ENCODE measurements around the gene CEACAM18. TPM values are rescaled to one million over a fixed set of nuclear protein-coding genes. Genes with fewer than 3 reads are reported as not detected.

CEACAM18 gene
- total RNA-seq, 2 experiments from 2014 or later: not detected

DNA sequence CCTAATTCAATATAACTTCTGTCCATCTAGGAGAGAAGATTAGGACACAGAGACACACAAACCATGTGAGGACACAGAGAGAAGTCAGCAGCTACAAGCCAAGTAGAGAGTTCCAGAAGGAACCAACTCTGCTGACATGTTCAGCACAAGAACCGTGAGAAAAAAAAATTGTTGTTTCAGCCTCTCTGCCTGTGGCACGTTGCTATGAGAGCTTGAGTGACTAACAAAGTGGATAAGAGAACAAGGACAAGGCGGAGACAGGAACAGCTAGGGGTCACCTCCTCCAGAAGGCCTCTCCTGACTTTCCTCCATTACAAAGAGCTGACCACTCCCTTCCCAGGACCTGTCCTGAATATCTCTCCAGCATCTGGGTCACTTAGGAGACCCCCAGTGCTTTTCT lies 28.9 kb downstream of the CEACAM18 start:
- TF ChIP-seq, protein P1, sequence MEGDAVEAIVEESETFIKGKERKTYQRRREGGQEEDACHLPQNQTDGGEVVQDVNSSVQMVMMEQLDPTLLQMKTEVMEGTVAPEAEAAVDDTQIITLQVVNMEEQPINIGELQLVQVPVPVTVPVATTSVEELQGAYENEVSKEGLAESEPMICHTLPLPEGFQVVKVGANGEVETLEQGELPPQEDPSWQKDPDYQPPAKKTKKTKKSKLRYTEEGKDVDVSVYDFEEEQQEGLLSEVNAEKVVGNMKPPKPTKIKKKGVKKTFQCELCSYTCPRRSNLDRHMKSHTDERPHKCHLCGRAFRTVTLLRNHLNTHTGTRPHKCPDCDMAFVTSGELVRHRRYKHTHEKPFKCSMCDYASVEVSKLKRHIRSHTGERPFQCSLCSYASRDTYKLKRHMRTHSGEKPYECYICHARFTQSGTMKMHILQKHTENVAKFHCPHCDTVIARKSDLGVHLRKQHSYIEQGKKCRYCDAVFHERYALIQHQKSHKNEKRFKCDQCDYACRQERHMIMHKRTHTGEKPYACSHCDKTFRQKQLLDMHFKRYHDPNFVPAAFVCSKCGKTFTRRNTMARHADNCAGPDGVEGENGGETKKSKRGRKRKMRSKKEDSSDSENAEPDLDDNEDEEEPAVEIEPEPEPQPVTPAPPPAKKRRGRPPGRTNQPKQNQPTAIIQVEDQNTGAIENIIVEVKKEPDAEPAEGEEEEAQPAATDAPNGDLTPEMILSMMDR (IDR thresholded peaks at IDR 0.05): no peak
- peak in 1 of 14 experiments; percentile 22 for DNase-seq

GRCh38 chr19:51507640-51508058 lies 29.3 kb downstream of the CEACAM18 start:
- CTCF ChIA-PET: no interaction called here
- no peak for DNase-seq
- peaks cover 29% of the 10 kb centered on the region for H3K27me3 Mint-ChIP-seq
- Histone ChIP-seq H3K36me3 (ENCODE audit: insufficient read depth, low read length) (no peaks in the 10 kb centered on the region), H3K27me3 (ENCODE audit: control insufficient read depth in 1 of 2, insufficient read depth in 2 of 2, low read length in 2 of 2) (peaks cover 0 to 4% of the 10 kb centered on the region in 2 experiments), H3K4me3 (ENCODE audit: low read length) (no peak overlapping the region), H3K27ac (ENCODE audit: low read depth in 1 of 2, low read length in 2 of 2) (no peak overlapping the region), H3K4me1 (ENCODE audit: insufficient read depth, low read length) (no peaks in the 10 kb centered on the region), H3K9me3 (ENCODE audit: control insufficient read depth in 1 of 2, insufficient read depth in 1 of 2, low read length in 2 of 2) (peaks cover 0 to 12% of the 10 kb centered on the region in 2 experiments)
- H3K4me1 Mint-ChIP-seq (ENCODE audit: low read depth): no peaks in the 10 kb centered on the region
- no peaks in the 10 kb centered on the region for H3K9me3 Mint-ChIP-seq
- ATAC-seq (ENCODE audit: poor library complexity): no peak
- H3K4me3 Mint-ChIP-seq: no peak overlapping the region
- H3K36me3 Mint-ChIP-seq (ENCODE audit: low read depth): no peaks in the 10 kb centered on the region
- POLR2A ChIA-PET: no interaction called here
- intact Hi-C loops (cut with DNase I, micrococcal nuclease): no loop called here
- TF ChIP-seq, protein P1 (IDR thresholded peaks at IDR 0.05): no peak
- no peak overlapping the region for H3K27ac Mint-ChIP-seq

More for the DNA sequence above, 28.9 kb downstream of the CEACAM18 start:
- no peak overlapping the region for H3K4me3 Mint-ChIP-seq
- no peak overlapping the region for H3K27ac Mint-ChIP-seq
- no peak for ATAC-seq (ENCODE audit: poor library complexity)
- H3K4me1 Mint-ChIP-seq (ENCODE audit: low read depth): no peaks in the 10 kb centered on the region
- CTCF ChIA-PET: interaction anchor here (0.7 kb wide), 1 partner anchor 8 kb away, joined by 3 read pairs; no protein-coding TSS in a partner anchor
- H3K4me1 ChIP-seq (ENCODE audit: insufficient read depth, low read length): peaks cover 2% of the 10 kb centered on the region
- intact Hi-C loops (cut with DNase I, micrococcal nuclease): no loop called here
- POLR2A ChIA-PET: no interaction called here
- no peak overlapping the region for H3K4me3 ChIP-seq (ENCODE audit: low read length)
- no peaks in the 10 kb centered on the region for H3K36me3 ChIP-seq (ENCODE audit: insufficient read depth, low read length)
- no peaks in the 10 kb centered on the region for H3K36me3 Mint-ChIP-seq (ENCODE audit: low read depth)
- H3K9me3 Mint-ChIP-seq: no peaks in the 10 kb centered on the region
- peaks cover 0 to 4% of the 10 kb centered on the region in 2 experiments for H3K27me3 ChIP-seq (ENCODE audit: control insufficient read depth in 1 of 2, insufficient read depth in 2 of 2, low read length in 2 of 2)
- no peak overlapping the region for H3K27ac ChIP-seq (ENCODE audit: low read depth in 1 of 2, low read length in 2 of 2)
- peaks cover 25% of the 10 kb centered on the region for H3K27me3 Mint-ChIP-seq
- peaks cover 0 to 12% of the 10 kb centered on the region in 2 experiments for H3K9me3 ChIP-seq (ENCODE audit: control insufficient read depth in 1 of 2, insufficient read depth in 1 of 2, low read length in 2 of 2)

- DNase-seq (no peak), ATAC-seq (ENCODE audit: poor library complexity) (no peak)
- peaks cover 0 to 12% of the 10 kb centered on the region in 2 experiments for H3K9me3 ChIP-seq (ENCODE audit: control insufficient read depth in 1 of 2, insufficient read depth in 1 of 2, low read length in 2 of 2)
- Mint-ChIP-seq H3K27me3 (peaks cover 33% of the 10 kb centered on the region), H3K4me1 (ENCODE audit: low read depth) (no peaks in the 10 kb centered on the region), H3K36me3 (ENCODE audit: low read depth) (no peaks in the 10 kb centered on the region), H3K9me3 (no peaks in the 10 kb centered on the region), H3K27ac (no peak overlapping the region), H3K4me3 (no peak overlapping the region)
- intact Hi-C loops (cut with DNase I, micrococcal nuclease): no loop called here
- no peaks in the 10 kb centered on the region for H3K36me3 ChIP-seq (ENCODE audit: insufficient read depth, low read length)
- TF ChIP-seq, protein P1 (IDR thresholded peaks at IDR 0.05): no peak
- H3K27me3 ChIP-seq (ENCODE audit: control insufficient read depth in 1 of 2, insufficient read depth in 2 of 2, low read length in 2 of 2): peaks cover 0 to 7% of the 10 kb centered on the region in 2 experiments
- ChIA-PET POLR2A (no interaction called here), CTCF (no interaction called here)
- H3K4me3 ChIP-seq (ENCODE audit: low read length): no peak overlapping the region
- no peak overlapping the region for H3K27ac ChIP-seq (ENCODE audit: low read depth in 1 of 2, low read length in 2 of 2)
- H3K4me1 ChIP-seq (ENCODE audit: insufficient read depth, low read length): no peaks in the 10 kb centered on the region
These were observed 29.9 kb downstream of the CEACAM18 start for GRCh38 chr19:51508059-51508733.

All from CD4-positive, alpha-beta T cell (primary cell).